Activated CD4-positive, alpha-beta T cell treated with anti-CD3 and anti-CD28 coated beads for 1 hour (primary cell): Measurements from ENCODE around the gene AUTS2.
"Not testable (repeated sequence)": the region's sequence is repeated elsewhere in the genome, so short reads cannot be mapped to it uniquely, and the experiment has no call there.

Experiments
- DNase-seq: peaks from one replicate; pipeline ENCODE4 v3.0.0-alpha.2; 2020

The AUTS2 gene

DNA sequence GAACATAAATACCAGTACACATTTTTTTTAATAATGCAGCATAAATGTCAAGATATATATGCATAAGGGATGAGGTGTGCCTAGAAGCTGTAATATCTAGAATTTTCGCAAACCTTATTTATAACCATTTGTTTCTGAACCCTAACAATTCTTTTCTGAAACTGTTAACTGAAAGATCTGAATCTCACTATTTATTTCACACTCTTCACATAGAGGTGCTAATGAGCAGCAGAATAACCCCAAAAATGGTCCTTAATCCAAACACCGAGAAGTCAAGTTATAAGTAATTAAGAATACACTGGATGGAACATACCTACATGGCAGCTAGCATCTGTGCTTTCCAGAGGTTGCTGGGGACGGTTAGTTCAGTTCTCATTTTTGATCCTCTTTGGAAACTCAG, 742.0 kb downstream of the AUTS2 start:
- DNase-seq, result no peak

- DNase-seq, result no peak
These were observed 743.2 kb downstream of the AUTS2 start for GRCh38 chr7:70341446-70341845.

GRCh38 chr7:70343519-70343918, 745.2 kb downstream of the AUTS2 start:
- DNase-seq, result no peak

DNA sequence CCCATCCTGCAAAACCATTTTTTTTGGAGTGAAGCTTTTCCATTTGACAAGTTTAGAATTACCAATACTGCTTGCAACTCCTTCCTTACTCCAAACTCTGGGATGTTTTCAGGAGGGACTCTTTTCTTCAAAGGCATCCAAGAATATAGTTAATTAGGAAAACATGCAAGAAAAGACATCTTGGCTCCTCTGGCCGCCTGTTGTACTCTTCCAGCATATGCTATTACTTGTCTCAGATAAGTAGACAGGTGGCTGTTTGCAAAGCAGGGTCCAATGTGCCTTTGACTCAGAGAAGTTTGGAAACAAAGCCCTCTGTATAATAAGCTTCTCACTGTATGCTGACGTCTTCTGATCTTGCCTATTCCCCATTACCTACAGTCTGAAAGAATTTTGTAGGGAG, 746.5 kb downstream of the AUTS2 start:
- no peak for DNase-seq

DNA sequence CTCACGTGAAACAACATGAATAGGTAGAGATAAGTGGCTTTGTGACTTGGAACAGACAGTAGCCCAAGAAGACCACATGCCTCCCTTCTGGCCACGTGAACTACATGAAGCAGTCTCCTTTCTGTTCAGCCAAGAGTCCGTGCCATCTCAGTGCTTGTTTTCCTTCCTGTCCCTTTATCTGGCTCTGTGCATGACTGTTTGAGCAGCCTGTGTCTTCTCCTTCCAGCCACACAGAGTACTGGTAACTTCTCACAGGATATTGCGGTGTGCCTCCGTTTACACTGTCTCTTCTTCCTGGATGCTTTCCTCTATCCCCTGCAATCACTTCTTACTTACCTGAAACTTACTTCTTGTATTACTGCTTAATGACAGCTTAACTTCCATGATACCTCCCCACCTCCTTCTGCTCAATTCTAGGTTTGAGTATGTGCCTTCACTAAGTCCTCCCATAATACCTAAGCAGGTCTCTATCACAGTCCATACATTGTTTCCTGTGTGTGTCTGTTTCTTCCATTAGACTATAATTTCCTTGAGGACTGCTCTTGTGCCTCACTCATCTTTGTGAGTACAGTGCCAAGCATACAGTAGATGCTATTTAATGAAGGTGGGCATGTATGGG, 748.7 kb downstream of the AUTS2 start:
- DNase-seq, result no peak

- DNase-seq, result no peak
These were observed 749.4 kb downstream of the AUTS2 start for GRCh38 chr7:70347463-70348254.

GRCh38 chr7:70349031-70349430, 750.8 kb downstream of the AUTS2 start:
- DNase-seq, result no peak

GRCh38 chr7:70349819-70350218, 751.5 kb downstream of the AUTS2 start:
- DNase-seq, result no peak

GRCh38 chr7:70352088-70352487, 753.8 kb downstream of the AUTS2 start:
- no peak for DNase-seq

GRCh38 chr7:70352906-70353305, 754.6 kb downstream of the AUTS2 start:
- no peak for DNase-seq

GRCh38 chr7:70353330-70353945, 755.2 kb downstream of the AUTS2 start:
- DNase-seq, result no peak

DNA sequence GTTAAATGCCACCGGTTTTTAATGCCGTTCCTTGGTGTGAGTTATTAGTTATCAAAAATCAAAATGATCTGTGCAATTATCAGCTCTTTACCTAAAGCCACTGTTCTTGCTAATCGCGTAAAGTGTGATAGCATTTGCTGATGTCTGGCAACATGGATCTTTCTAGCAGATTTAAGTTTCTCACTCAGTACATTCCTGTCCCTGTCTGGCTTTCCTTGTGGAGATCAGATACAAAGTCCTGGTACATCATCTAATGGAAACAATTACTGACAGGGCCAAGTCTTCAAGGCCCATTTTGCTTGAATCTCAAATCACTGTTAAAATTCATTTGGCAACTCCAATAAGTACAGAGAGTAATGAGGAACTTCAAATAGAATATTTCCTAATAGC, 755.7 kb downstream of the AUTS2 start:
- DNase-seq, result no peak

GRCh38 chr7:70354409-70355169, 756.3 kb downstream of the AUTS2 start:
- no peak for DNase-seq

- DNase-seq, result no peak
These were observed 757.1 kb downstream of the AUTS2 start for GRCh38 chr7:70355198-70356020.

GRCh38 chr7:70356085-70356786, 758.0 kb downstream of the AUTS2 start:
- no peak for DNase-seq

DNA sequence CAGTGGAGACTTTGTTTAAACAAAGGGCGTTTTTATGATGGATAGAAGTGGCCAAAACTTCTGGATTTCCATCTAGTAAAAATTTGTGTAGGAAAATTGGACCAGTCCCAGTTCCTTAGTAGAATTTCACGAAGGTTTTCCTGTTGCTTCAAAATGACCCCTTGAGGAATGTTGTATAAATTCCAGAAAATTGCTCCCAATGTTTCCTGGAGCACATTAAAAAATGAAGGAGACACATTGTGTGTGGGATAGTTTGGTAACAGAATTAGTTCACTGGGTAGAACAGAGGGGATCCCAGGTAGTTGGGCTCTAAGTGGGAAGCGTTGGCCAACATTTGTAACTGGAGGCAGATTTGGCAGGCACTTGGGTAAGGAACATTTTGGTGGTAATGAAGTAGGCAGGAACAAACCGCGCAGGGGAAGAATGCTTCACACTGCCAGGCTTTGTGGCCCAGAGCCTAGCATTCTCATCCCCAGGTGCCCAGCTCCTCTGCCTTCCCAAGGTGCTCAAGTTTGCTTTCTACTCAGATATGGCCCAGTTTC, 758.6 kb downstream of the AUTS2 start:
- DNase-seq, result no peak

- DNase-seq, result no peak
These were observed 762.3 kb downstream of the AUTS2 start for GRCh38 chr7:70360557-70360956.

- DNase-seq, result no peak
These were observed 763.5 kb downstream of the AUTS2 start for GRCh38 chr7:70361821-70362220.

GRCh38 chr7:70364393-70364792, 766.1 kb downstream of the AUTS2 start:
- DNase-seq, result not testable (repeated sequence)

DNA sequence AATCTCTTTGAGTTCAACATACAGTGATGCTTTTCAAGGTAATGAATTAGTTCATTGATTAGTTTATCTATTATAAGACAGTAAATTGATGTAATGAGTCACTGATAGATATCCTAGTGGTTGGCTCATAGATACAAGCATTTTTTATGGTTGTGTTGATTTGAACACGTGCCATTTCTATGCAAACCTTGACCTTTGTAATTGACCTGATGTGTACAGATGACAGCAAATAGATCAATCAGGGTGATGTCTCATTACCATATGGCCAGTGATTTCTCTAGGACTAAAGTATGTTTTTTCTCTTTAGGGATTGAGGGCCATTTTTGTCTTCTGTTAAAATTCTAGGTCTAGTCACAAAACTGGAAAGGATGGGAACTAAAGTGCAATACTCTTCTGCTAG, 773.4 kb downstream of the AUTS2 start:
- no peak for DNase-seq

GRCh38 chr7:70372768-70373515, 774.7 kb downstream of the AUTS2 start:
- DNase-seq, result no peak
